Activated gamma-delta T cell treated with anti-CD3 and anti-CD28 coated beads, Interleukin-2, amount 50 U/mL, for 16 hours (primary cell): ENCODE data around the gene PHLDA2.
"Not testable (repeated sequence)": the region's sequence is repeated elsewhere in the genome, so short reads cannot be mapped to it uniquely, and the experiment has no call there.

Experiments used
- DNase-seq: peaks from one replicate; pipeline ENCODE4 v3.0.0-alpha.2; 2020; ENCODE audit warnings: low read depth

The PHLDA2 gene

GRCh38 chr11:2914455-2915195 is 14.6 kb downstream of the PHLDA2 start:
- DNase-seq = no peak

- no peak for DNase-seq
Measured at GRCh38 chr11:2913776-2914175, 15.4 kb downstream of the PHLDA2 start.

GRCh38 chr11:2913019-2913431 is 16.2 kb downstream of the PHLDA2 start:
- DNase-seq = no peak

- DNase-seq = no peak
Measured at GRCh38 chr11:2912498-2912897, 16.7 kb downstream of the PHLDA2 start.

DNA sequence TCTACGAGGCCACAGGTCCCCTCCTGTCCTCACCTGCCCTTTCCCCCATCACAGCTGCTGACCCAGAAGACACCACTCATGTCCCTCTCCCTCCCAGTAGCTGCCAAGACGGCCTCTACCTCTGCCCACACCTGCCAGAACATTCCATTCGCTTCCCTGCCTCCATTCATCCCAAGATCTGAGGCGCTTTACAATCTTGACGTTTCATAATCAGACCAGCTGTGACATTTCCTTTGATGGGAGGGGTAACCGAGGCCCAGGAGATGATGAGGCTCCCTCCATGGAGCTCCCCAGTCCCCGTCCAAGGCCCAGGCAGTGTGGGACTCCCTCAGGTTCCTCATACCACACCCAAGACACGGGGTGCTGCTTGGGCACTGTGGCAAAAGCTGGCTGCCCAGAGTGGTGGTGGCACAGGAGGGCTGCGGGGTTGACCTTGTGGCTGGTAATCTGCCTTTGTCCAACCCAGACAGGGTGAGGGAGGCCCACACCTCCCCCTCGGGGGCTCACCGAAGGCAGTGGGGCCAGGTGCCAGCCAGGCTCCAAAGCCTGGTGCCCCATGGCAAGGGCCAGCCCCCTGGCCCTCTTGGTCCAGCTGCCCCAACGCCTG is 17.3 kb downstream of the PHLDA2 start:
- DNase-seq = no peak

DNA sequence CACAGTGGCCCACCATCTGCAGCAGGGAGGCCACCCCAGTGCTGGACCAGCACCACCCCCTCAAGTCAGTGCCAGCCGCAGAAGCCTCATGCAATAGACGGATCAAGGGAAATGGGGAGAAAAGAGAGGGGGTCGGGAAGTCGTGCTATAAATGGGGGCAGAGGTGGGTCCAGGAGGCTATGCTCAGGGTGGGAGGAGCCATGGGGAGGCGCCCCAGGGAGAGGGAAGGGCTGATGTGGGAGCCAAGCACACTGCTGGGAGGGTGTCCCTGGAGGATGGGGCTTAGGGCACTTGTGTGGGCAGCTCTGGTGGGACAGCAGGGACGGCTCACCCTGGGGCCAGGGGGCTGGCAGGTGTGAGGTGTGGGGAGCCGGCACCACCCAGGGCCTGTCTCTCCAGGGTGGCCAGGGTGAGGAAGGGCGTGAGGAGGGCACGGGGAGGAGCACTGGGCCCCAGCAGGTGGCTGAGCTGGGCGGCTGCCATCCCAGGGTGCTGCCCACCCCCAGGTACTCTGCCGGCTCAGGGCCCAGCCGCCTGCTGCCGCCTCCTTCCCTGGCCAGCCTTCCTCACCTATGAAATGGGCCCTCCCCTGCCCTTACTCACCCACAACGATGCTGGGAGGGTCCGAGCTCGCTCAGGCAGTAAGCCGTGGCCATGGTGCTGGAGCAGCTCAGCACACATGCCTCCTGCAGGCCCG is 18.0 kb downstream of the PHLDA2 start:
- no peak for DNase-seq

DNA sequence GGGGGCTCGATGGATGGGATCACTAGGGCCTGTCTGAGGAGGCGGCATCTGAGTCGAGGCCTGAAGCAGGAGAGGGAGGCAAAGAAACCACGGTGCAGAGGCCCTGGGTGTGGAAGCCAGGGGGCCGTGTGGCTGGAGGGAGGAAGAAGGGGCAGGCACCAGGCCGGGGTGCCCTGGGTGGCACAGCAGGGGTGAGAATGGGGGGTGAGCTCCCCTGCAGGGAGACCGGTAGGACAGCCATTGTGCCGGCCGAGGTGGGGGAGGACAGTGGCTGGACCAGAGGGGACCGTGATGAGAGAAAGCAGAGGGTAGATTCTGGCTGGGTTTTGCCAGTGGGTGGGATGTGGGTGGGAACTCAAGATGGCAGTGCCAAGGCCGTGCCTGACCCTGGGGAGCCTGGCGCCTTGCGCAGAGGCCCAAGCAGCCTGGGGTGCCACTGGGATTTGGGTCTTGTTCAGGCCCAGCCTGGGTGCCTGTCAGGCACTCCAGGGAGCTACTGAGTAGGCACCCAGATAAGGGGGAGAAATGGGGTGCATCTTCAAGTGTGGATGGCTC is 18.7 kb downstream of the PHLDA2 start:
- DNase-seq = no peak

GRCh38 chr11:2909133-2909902 is 19.9 kb downstream of the PHLDA2 start:
- DNase-seq = no peak

GRCh38 chr11:2908130-2908529 is 21.1 kb downstream of the PHLDA2 start:
- no peak for DNase-seq

DNA sequence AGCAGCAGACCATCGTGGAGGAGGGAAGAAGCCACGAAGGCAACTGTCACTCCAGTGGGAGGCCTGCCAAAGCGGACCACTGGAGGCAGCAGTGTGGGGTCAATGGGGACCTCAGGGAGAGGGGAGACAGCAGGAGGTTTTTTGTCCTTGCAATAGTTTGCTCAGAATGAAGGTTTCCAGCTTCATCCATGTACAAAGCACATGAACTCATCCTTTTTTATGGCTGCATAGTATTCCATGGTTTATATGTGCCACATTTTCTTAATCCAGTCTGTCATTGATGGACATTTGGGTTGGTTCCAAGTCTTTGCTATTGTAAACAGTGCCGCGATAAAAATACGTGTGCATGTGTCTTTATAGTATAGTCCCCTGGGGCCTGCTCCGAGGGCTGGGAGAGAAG is 23.9 kb downstream of the PHLDA2 start:
- not testable (repeated sequence) for DNase-seq

DNA sequence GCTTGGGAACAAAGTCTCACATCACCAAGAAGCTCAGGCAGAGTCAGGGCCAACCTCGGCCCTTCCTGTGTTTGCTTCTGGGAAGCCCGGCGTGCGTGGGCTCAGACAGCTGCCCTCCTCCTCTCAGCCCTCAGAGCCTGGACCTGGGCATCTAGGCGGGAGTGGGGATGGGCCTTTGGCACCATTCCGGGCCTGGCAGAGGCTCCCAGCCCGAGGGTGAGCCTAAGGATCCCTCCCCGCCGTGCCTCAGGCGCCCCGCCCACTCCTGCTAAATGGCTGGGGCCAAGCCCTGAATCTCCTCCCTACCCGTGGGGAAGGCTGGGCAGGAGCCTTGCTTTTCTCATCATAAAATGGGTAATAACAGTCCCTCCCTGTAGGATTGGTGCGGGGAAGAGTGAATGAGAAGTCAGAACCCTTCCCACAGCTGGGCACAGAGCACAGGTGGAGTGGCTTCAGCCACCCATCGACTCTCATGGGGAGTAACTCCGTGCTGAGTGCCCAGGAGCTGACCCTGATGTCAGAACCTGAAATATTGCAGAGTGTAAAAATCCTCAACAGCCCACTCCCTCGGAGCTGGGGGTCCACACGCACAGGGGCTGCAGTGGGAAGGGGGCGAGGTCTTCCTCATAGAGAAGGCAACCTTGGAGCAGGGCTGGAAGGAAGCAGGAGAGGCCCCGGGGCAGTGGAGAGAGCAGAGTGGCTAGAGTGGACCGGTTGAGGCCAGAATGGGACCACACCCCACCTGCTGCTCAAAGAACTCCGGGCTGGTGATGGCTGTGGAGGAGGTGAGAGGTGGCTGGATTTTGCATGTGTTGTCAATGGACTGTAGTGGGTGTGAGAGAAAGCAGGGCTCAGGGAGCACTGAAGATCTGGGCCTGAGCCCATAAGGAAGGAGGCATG is 24.8 kb downstream of the PHLDA2 start:
- DNase-seq = no peak

DNA sequence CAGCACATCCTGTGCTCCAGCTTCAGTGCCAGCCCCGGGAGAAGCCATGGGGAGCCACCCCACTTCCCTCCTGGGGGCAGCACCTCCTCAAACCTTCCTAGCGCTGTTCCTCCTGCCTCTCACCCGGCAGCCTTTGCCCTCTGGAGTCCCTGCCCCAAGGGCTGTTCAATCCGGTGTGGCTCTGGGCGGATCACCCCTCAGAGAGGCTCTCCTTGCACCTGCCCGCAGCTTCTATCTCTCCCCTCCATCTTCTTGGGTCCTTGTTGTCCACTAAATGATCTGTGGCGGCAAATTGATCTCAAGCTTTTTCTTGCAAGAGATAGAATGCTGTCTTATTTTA is 25.6 kb downstream of the PHLDA2 start:
- DNase-seq = no peak

- DNase-seq = no peak
Measured at GRCh38 chr11:2902784-2903671, 26.2 kb downstream of the PHLDA2 start.

- peak; percentile 81 for DNase-seq
Measured at GRCh38 chr11:2901854-2902783, 27.1 kb downstream of the PHLDA2 start.

GRCh38 chr11:2901196-2901796 is 27.9 kb downstream of the PHLDA2 start:
- no peak for DNase-seq

GRCh38 chr11:2899080-2899783 is 30.0 kb downstream of the PHLDA2 start:
- no peak for DNase-seq

GRCh38 chr11:2898366-2899079 is 30.7 kb downstream of the PHLDA2 start:
- DNase-seq = peak; percentile 38
